Measurements from ENCODE around the gene HES4.

- TF ChIP-seq CTCF (IDR thresholded peaks at IDR 0.05; ENCODE audit: extremely low read depth in 1 of 2, insufficient read depth in 1 of 2, low read depth in 1 of 2, low read length in 2 of 2), result no peak
- TF ChIP-seq POLR2A (IDR thresholded peaks at IDR 0.05; ENCODE audit: low read depth, low read length), result no peak
- TF ChIP-seq EZH2 (IDR thresholded peaks at IDR 0.05; ENCODE audit: borderline replicate concordance, low read depth, low read length, severe bottlenecking), result no peak
- TF ChIP-seq MYC (IDR thresholded peaks at IDR 0.05; ENCODE audit: low read depth, low read length), result no peak
- TF ChIP-seq JUN (IDR thresholded peaks at IDR 0.05; ENCODE audit: borderline replicate concordance, insufficient read depth, insufficient read length, low read depth), result no peak
- no peak for TF ChIP-seq GATA2 (IDR thresholded peaks at IDR 0.05; ENCODE audit: insufficient read depth, insufficient read length, low read depth, low read length)
- no peak for TF ChIP-seq MAX (IDR thresholded peaks at IDR 0.05; ENCODE audit: insufficient read depth, insufficient read length)
Observed at GRCh38 chr1:1005774-1006304, 5.9 kb upstream of the HES4 start.
